ENCODE data around the gene NPHP4.

NPHP4 gene

GRCh38 chr1:5991381-5992025 lies 722 bp downstream of the NPHP4 start:
- in situ Hi-C loops (cut with MboI; ENCODE audit: low sequenced_read_pairs), result no loop called here

GRCh38 chr1:5990913-5991312 lies 1.3 kb downstream of the NPHP4 start:
- in situ Hi-C loops (cut with MboI; ENCODE audit: low sequenced_read_pairs), result no loop called here

GRCh38 chr1:5989731-5990271 lies 2.4 kb downstream of the NPHP4 start:
- in situ Hi-C loops (cut with MboI; ENCODE audit: low sequenced_read_pairs), result no loop called here

- in situ Hi-C loops (cut with MboI; ENCODE audit: low sequenced_read_pairs), result no loop called here
These were observed 3.0 kb downstream of the NPHP4 start for GRCh38 chr1:5989286-5989605.

- in situ Hi-C loops (cut with MboI; ENCODE audit: low sequenced_read_pairs), result no loop called here
These were observed 3.5 kb downstream of the NPHP4 start for GRCh38 chr1:5988596-5989285.

- in situ Hi-C loops (cut with MboI; ENCODE audit: low sequenced_read_pairs), result no loop called here
These were observed 6.2 kb downstream of the NPHP4 start for GRCh38 chr1:5986018-5986417.

GRCh38 chr1:5985250-5985649 lies 7.0 kb downstream of the NPHP4 start:
- in situ Hi-C loops (cut with MboI; ENCODE audit: low sequenced_read_pairs), result no loop called here

GRCh38 chr1:5983361-5984103 lies 8.7 kb downstream of the NPHP4 start:
- in situ Hi-C loops (cut with MboI; ENCODE audit: low sequenced_read_pairs), result no loop called here

- in situ Hi-C loops (cut with MboI; ENCODE audit: low sequenced_read_pairs), result no loop called here
These were observed 9.4 kb downstream of the NPHP4 start for GRCh38 chr1:5982868-5983267.

- in situ Hi-C loops (cut with MboI; ENCODE audit: low sequenced_read_pairs), result no loop called here
These were observed 9.9 kb downstream of the NPHP4 start for GRCh38 chr1:5982276-5982675.

GRCh38 chr1:5981009-5981380 lies 11.2 kb downstream of the NPHP4 start:
- in situ Hi-C loops (cut with MboI; ENCODE audit: low sequenced_read_pairs), result no loop called here

GRCh38 chr1:5980314-5981008 lies 11.8 kb downstream of the NPHP4 start:
- in situ Hi-C loops (cut with MboI; ENCODE audit: low sequenced_read_pairs), result no loop called here

GRCh38 chr1:5979536-5980313 lies 12.5 kb downstream of the NPHP4 start:
- in situ Hi-C loops (cut with MboI; ENCODE audit: low sequenced_read_pairs), result loop anchor here (10.0 kb wide), 1 partner anchor 465 kb away; no protein-coding TSS in a partner anchor

GRCh38 chr1:5978452-5978851 lies 13.8 kb downstream of the NPHP4 start:
- in situ Hi-C loops (cut with MboI; ENCODE audit: low sequenced_read_pairs), result loop anchor here (10.0 kb wide), 1 partner anchor 464 kb away; no protein-coding TSS in a partner anchor

GRCh38 chr1:5977494-5978444 lies 14.5 kb downstream of the NPHP4 start:
- in situ Hi-C loops (cut with MboI; ENCODE audit: low sequenced_read_pairs), result loop anchor here (10.0 kb wide), 1 partner anchor 463 kb away; no protein-coding TSS in a partner anchor

GRCh38 chr1:5976726-5977493 lies 15.3 kb downstream of the NPHP4 start:
- in situ Hi-C loops (cut with MboI; ENCODE audit: low sequenced_read_pairs), result loop anchor here (10.0 kb wide), 1 partner anchor 462 kb away; no protein-coding TSS in a partner anchor

- in situ Hi-C loops (cut with MboI; ENCODE audit: low sequenced_read_pairs), result loop anchor here (10.0 kb wide), 1 partner anchor 461 kb away; no protein-coding TSS in a partner anchor
These were observed 16.0 kb downstream of the NPHP4 start for GRCh38 chr1:5976231-5976630.
